ENCODE data around the gene ZBED1.
"Not testable (repeated sequence)": the region's sequence is repeated elsewhere in the genome, so short reads cannot be mapped to it uniquely, and the experiment has no call there.

The ZBED1 gene

DNA sequence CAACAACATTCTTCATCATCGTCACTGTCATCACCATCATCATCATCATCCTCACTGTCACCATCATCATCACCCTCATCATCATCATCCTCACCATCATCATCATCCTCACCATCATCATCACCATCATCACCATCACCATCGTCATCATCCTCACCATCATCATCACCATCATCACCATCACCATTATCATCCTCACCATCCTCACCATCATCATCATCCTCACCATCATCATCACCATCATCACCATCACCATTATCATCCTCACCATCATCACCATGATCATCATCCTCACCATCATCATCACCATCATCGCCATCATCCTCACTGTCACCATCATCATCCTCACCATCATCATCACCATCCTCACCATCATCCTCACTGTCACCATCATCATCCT, 18.9 kb upstream of the ZBED1 start:
- not testable (repeated sequence) for DNase-seq (ENCODE audit: low spot score)

DNA sequence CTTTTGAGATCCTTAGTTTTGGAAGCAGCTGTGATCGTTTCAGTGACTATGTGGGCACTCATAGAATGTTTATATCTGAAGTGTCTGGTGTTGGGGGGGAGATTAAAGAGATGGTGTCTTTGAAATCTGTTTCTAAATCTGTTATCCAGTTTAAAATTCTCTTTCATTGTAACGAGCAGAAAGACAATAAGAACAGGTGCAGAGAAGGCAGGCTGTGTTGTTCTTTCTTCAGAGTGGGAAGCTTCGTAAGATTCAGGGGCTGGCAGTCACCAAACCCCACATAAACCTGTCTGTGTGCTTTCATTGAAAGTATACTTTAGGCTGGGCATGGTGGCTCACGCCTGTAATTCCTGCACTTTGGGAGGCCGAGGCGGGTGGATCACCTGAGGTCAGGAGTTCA, 16.3 kb upstream of the ZBED1 start:
- no peak for DNase-seq (ENCODE audit: low spot score)

GRCh38 chrX:2516623-2517022, 15.8 kb upstream of the ZBED1 start:
- no peak for DNase-seq (ENCODE audit: low spot score)

DNA sequence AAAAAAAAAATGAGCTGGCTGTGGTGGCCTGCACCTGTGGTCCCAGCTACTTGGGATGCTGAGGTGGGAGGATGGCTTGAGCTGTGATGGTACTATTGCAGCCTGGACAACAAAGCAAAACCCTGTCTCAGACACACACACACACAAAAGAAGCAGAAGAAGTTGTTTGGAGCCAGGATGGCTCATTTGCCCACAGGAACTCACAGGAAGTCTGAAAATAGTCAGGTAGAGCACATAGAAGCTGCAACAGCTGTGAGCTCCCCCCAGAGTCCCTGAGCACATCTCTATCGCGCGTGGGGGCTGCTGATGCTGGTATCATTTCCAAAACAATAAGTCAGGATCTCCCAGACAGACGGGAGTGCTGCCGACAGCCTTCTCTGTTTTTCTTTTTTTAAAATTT, 13.4 kb upstream of the ZBED1 start:
- DNase-seq (ENCODE audit: low spot score), result no peak

GRCh38 chrX:2513121-2513664, 12.4 kb upstream of the ZBED1 start:
- no peak for DNase-seq (ENCODE audit: low spot score)

DNA sequence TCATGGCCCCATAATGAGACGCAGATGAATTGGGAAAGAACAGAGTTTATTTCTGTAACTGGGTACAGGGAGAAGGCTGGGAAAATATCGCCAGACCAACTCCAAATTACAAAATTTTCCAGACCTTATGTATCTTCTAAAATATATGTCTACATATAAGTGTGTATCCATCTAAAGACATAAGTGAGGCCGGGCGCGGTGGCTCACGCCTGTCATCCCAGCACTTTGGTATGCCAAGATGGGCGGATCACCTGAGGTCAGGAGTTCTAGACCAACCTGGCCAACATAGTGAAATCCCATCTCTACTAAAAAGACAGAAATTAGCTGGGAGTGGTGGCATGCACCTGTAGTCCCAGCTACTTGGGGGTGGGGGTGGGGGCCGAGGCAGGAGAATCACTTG, 11.7 kb upstream of the ZBED1 start:
- no peak for DNase-seq (ENCODE audit: low spot score)

GRCh38 chrX:2511326-2511725, 10.6 kb upstream of the ZBED1 start:
- no peak for DNase-seq (ENCODE audit: low spot score)

- no peak for DNase-seq (ENCODE audit: low spot score)
These were observed 8.0 kb upstream of the ZBED1 start for GRCh38 chrX:2508648-2509335.

- no peak for DNase-seq (ENCODE audit: low spot score)
These were observed 7.3 kb upstream of the ZBED1 start for GRCh38 chrX:2507904-2508627.

- no peak for DNase-seq (ENCODE audit: low spot score)
These were observed 6.4 kb upstream of the ZBED1 start for GRCh38 chrX:2507196-2507595.

- not testable (repeated sequence) for DNase-seq (ENCODE audit: low spot score)
These were observed 4.6 kb upstream of the ZBED1 start for GRCh38 chrX:2505341-2505740.

DNA sequence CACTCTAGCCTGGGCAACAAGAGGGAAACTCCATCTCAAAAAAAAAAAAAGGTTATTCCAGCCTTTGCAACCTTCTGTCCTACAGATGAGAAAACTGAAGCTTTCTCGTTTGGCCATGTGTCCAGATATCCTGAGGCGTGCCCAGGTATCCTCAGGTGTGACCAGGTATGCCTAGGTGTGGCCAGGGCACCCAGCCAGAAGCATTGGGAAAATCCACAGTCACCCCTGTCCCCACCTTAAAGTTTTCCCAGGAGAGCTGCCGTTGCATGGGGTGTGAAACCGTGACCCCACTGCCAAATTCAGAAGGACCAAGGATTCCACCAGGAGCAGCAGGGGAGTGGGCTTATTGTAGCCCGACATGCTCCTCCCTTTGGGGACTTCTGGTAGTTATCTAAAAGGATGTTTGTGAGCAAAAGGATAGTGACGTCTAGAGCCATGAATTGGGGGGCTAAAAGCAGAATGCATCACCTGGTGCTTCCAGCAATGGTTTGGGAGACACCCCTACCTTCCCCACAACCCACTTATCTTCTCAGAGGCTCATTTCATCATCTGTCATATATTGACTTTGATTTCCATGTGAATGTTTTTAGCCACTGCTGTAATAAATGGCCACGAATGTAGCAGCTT, 4.0 kb upstream of the ZBED1 start:
- no peak for DNase-seq (ENCODE audit: low spot score)

- no peak for DNase-seq (ENCODE audit: low spot score)
These were observed 3.1 kb upstream of the ZBED1 start for GRCh38 chrX:2503591-2504500.

DNA sequence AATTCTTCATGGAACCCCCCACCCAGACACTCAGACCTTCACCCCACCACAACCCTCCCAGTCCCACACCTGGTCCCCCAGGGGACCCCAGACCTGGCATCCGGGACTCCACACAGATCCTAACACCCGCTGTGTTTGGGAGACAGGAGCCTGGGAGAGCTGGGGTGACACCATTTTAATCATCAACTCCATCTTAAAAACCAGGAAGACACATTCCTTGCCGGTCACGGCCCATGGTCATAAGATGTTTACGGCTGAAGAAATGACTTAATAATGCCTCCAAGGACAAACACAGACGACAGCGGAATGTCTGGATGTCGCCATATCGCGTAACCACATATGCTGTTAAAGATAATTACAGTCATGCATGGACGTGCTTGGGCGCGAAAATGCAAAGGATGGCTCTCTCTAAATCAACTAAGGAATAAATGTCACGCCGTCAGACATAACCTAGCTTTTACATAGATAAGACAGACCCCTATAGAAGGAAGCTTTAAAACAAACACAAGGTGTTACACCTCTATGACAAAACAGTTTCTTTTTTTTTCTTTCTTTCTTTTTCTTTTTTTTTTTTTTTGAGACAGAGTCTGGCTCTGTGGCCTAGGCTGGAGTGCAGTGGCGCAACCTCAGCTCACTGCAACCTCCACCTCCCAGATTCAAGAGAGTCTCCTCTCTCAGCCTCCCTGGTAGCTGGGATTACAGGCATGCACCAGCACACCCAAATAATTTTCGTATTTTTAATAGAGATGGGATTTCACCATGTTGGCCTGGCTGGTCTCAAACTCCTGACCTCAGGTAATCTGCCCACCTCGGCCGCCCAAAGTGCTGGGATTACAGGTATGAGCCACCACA, 2.1 kb upstream of the ZBED1 start:
- DNase-seq (ENCODE audit: low spot score), result no peak

- no peak for DNase-seq (ENCODE audit: low spot score)
These were observed 1.4 kb upstream of the ZBED1 start for GRCh38 chrX:2502120-2502667.

DNA sequence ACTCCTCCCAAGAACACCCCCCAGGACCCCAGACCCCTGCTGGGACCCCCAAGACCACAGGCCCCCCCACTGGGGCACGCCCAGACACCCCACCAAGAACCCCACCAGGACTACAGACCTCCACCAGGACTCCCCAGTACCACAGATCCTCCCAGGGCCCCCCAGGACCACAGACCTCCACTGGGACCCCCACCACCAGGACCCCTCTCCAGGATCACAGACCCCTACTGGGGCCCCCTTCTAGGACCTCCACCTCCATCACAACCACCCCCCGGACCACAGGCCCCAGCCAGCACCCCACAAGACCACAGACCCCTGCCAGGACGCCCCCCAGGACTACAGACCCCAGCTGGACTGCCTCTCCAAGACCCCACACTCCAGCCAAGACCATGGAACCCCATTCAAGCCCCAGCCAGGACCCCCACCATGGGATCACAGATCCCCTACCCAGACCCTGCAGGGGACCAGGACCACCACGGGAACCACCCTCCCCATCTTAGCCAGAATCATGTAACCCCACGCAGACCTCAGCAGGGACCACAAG, 855 bp upstream of the ZBED1 start:
- DNase-seq (ENCODE audit: low spot score), result no peak

DNA sequence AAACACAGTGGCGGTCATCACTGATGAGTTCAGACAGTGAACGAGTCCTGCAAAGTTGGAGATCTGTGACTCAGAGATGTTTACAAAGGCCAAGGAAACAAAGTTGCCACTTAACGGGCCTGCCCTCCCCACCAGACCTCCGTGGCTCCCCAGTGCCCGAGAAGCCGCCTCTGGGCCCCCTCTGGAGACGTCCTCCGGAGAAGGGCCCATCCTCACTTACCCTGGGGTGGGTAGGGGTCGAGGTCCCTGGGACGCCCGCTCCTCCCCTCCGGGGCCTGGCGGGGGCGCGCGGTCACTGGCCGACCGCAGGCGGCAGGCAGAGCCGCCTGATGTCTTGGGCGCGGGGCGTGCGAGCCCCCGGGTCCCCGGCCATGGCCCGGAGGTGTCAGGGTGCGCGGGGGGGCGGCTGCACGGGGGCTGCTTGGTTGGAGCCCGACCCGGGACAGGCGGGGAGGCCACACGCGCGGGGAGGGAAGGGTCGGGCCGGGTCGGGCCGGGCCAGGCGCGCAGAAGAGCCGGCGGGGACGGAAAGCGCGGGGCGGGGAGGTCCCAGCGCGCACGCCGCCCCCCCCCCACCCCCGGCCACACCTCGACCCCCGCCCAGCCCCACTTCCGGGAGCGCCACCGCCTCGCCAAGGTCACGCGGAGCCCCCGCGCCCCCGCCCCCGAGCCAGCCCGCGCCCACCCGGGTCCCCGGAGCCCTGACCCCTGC, 529 bp downstream of the ZBED1 start:
- peak; percentile 77 for DNase-seq (ENCODE audit: low spot score)

GRCh38 chrX:2499507-2499906, 1.3 kb downstream of the ZBED1 start:
- no peak for DNase-seq (ENCODE audit: low spot score)

DNA sequence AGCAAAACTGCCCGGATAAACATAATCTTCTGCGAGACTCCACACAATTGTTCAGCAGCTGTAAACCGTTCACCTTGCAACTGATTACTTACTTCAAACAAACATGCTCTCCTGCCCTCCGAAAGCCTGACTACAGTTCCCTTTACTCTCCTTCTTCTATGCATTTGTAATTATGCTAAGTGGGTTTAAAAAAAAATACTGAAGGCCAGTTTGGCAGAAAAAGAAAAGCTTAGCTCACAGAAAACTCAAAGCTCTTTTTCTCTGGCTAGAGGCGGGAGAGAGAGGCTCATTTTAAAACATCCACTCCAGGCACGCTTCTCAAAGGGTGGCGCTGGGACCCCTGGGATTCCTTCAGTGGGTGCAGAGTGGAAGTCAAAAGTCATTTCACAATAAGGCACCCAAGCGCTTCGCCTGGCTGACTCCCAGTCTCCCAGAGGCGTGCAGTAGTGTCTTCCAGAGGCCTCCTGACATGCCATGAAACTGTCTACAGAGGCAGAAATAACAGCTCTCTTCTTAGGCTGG, 1.9 kb downstream of the ZBED1 start:
- DNase-seq (ENCODE audit: low spot score), result no peak

Measured in AG20443 (cell line).